ENCODE data around the gene FBP2. TPM values are rescaled to one million over a fixed set of nuclear protein-coding genes. Genes with fewer than 3 reads are reported as not detected.
A peak's percentile ranks its signal among the peaks of the same experiment; 100 is the strongest.

The FBP2 gene
- total and polyA plus RNA-seq, 8 donors, result 0.46 to 0.95 (median 0.60) TPM; not detected in 1

DNA sequence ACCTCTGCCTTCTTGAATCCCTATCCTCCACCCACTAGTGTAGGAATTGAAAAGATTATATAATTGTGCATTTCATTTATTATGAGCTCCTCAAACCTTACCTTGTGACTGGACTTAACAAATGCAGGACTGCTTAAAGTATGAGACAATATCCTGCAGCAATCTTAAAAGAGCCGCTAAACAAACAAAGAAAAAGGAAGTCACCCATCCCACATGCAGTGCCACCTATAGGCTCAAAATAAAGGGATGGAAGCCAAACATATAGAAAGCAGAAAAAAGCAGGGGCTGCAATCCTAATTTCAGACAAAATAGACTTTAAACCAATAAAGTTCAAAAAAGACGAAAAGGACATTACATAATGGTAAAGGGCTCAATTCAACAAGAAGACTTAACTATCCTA, 30.1 kb downstream of the FBP2 start:
- intact Hi-C loops (cut with DNase I), result no loop called here
- H3K27ac ChIP-seq, result no peak overlapping the region
- DNase-seq (no peak), ATAC-seq (no peak), FAIRE-seq (no peak)
- no peaks in the 10 kb centered on the region for H3K9me3 ChIP-seq
- WGBS, 2 donors, result 88 to 90% methylated on average over 2 of the region's 2 CpGs
- no peaks in the 10 kb centered on the region for H3K36me3 ChIP-seq
- no peaks in the 10 kb centered on the region for H3K27me3 ChIP-seq
- no peak overlapping the region for H3K4me3 ChIP-seq
- TF ChIP-seq, protein P1, sequence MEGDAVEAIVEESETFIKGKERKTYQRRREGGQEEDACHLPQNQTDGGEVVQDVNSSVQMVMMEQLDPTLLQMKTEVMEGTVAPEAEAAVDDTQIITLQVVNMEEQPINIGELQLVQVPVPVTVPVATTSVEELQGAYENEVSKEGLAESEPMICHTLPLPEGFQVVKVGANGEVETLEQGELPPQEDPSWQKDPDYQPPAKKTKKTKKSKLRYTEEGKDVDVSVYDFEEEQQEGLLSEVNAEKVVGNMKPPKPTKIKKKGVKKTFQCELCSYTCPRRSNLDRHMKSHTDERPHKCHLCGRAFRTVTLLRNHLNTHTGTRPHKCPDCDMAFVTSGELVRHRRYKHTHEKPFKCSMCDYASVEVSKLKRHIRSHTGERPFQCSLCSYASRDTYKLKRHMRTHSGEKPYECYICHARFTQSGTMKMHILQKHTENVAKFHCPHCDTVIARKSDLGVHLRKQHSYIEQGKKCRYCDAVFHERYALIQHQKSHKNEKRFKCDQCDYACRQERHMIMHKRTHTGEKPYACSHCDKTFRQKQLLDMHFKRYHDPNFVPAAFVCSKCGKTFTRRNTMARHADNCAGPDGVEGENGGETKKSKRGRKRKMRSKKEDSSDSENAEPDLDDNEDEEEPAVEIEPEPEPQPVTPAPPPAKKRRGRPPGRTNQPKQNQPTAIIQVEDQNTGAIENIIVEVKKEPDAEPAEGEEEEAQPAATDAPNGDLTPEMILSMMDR (IDR thresholded peaks at IDR 0.05), result no peak
- H3K4me1 ChIP-seq, result no peaks in the 10 kb centered on the region

DNA sequence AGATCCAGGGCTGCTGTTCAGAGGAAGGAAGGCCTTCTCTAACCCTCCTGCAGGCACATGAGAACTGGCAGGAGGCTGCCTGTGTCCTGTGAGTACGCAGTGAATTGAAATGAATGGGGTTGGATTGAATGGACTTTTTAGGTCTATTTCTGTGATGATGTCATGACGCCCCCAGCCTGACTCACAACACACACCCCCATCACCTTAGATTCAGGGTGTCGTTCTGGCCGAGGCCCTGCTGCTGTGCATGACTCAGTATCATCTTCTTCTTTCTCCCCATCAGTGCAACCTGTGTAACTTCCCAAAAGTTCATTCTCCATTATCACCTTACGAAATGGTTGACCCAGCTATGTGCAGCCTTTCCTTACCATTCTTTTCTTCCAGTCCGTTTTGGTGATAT, 33.4 kb downstream of the FBP2 start:
- Histone ChIP-seq H3K9me3 (no peaks in the 10 kb centered on the region), H3K27me3 (no peaks in the 10 kb centered on the region), H3K27ac (no peak overlapping the region), H3K36me3 (no peaks in the 10 kb centered on the region), H3K4me1 (no peaks in the 10 kb centered on the region), H3K4me3 (no peak overlapping the region)
- DNase-seq, result no peak
- peak; percentile 29 for FAIRE-seq
- 87 to 89% methylated on average over 6 of the region's 6 CpGs for WGBS, 2 donors
- no peak for ATAC-seq
- TF ChIP-seq, protein P1 (IDR thresholded peaks at IDR 0.05), result no peak
- intact Hi-C loops (cut with DNase I), result no loop called here

GRCh38 chr9:94557376-94557775, 36.2 kb downstream of the FBP2 start:
- WGBS, 2 donors, result 83 to 84% methylated on average over 4 of the region's 4 CpGs
- Histone ChIP-seq H3K4me1 (no peaks in the 10 kb centered on the region), H3K27ac (no peak overlapping the region), H3K4me3 (no peak overlapping the region), H3K27me3 (no peaks in the 10 kb centered on the region), H3K36me3 (no peaks in the 10 kb centered on the region), H3K9me3 (no peaks in the 10 kb centered on the region)
- ATAC-seq (no peak), DNase-seq (no peak), FAIRE-seq (no peak)
- intact Hi-C loops (cut with DNase I), result no loop called here
- TF ChIP-seq, protein P1 (IDR thresholded peaks at IDR 0.05), result no peak

GRCh38 chr9:94554439-94555331, 38.9 kb downstream of the FBP2 start, which contains the start of gene PCAT7:
Gene PCAT7 (plus strand): TSS chr9:94555083.
- DNase-seq (peak; percentile 76 to 88 (median 82)), FAIRE-seq (no peak), ATAC-seq (peak; percentile 99 to 100 (median 100))
- Histone ChIP-seq H3K36me3 (no peaks in the 10 kb centered on the region), H3K4me1 (no peaks in the 10 kb centered on the region), H3K9me3 (no peaks in the 10 kb centered on the region), H3K27ac (peak within 1 kb of the TSS; percentile 59 to 77 (median 74)), H3K4me3 (peak within 1 kb of the TSS; percentile 21 to 49 (median 42)), H3K27me3 (no peaks in the 10 kb centered on the region)
- TF ChIP-seq, protein P1 (IDR thresholded peaks at IDR 0.05), result peak; percentile 17 to 44 (median 33)
- intact Hi-C loops (cut with DNase I), result no loop called here
- 47 to 52% methylated on average over 40 of the region's 40 CpGs for WGBS, 2 donors

DNA sequence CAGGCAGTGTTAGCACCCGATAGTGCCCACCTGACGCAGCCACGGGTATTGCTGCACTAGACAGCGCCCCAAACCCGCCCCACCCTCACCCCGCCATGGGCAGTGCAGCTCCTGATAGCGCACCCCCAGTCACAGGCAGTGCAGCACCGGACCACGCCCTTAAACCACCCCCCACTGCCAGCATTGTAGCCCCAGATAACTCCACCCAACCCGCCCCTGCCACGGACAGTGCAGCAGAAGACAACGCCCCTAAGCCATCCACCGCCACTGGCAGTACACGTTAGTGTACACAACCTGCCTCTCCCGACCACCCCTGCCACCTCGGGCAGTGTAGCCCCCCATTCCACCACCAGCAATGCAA, 39.6 kb downstream of the FBP2 start:
- no peaks in the 10 kb centered on the region for H3K9me3 ChIP-seq
- ATAC-seq (peak; percentile 8 to 49 (median 23)), FAIRE-seq (no peak), DNase-seq (peak in 3 of 6 donors; percentile 24 to 73 (median 59))
- TF ChIP-seq, protein P1 (IDR thresholded peaks at IDR 0.05), result no peak
- H3K36me3 ChIP-seq, result no peaks in the 10 kb centered on the region
- H3K27ac ChIP-seq, result no peak overlapping the region
- H3K4me1 ChIP-seq, result no peaks in the 10 kb centered on the region
- H3K4me3 ChIP-seq, result peak overlapping the region in 2 of 4 donors; percentile 49
- H3K27me3 ChIP-seq, result no peaks in the 10 kb centered on the region
- intact Hi-C loops (cut with DNase I), result no loop called here
- WGBS, 2 donors, result 35 to 51% methylated on average over 16 of the region's 16 CpGs
